K562 (cell line): Measurements from ENCODE around the gene KRTAP10-11. TPM values are rescaled to one million over a fixed set of nuclear protein-coding genes. Genes with fewer than 3 reads are reported as not detected.
A peak's percentile ranks its signal among the peaks of the same experiment; 100 is the strongest.

ENCODE experiments used
- ATAC-seq: fragments of 200-7000 bp; cut with Tn5 transposase; 3 replicates; pipeline ENCODE4 v1.9.1; 2020; ENCODE audit warnings: moderate library complexity
- BruUV-seq: library from RNA; stranded (reverse); fragments of 400-500 nt; replicated peaks from 2 replicates; lab custom pipeline; 2021; lab: Mats Ljungman, UMichigan
- CTCF ChIA-PET: fragments of 300-600 bp; formaldehyde crosslinking; extraction: SDS; loops from one replicate; lab custom pipeline; 2021; ENCODE audit warnings: low intra/inter-chr PET ratio; lab: Yijun Ruan, JAX
- POLR2A ChIA-PET: fragments of 300-600, 350-650 bp; sonication (Branson Sonifier 250); formaldehyde crosslinking; extraction: SDS; loops from one replicate; lab custom pipeline; 2021; ENCODE audit warnings: antibody characterized with exemption, inconsistent platforms; lab: Yijun Ruan, JAX
- DNase-seq, 4 experiments: peaks; one replicate each; pipeline versions ENCODE4 v3.0.0 to v3.0.0-alpha.2; 2011 to 2018; ENCODE audit warnings: low spot score in 3 of 4, mixed read lengths in 3 of 4; ENCODE audit errors: extremely low read depth in 1 of 4
- FAIRE-seq: peaks from 2 replicates; lab custom pipeline; 2011; peaks lifted over from hg19 to GRCh38; lab: Jason Lieb, UNC
- H2AFZ ChIP-seq: 2 replicates; pipeline ENCODE4 v1.6.0; 2011; ENCODE audit warnings: low read depth, low read length, control low read depth, inconsistent platforms
- H3K27ac ChIP-seq: fragments of 200-600 bp; 3 replicates; pipeline ENCODE4 v1.8.0; 2011; ENCODE audit warnings: low read depth, mild to moderate bottlenecking, control low read depth, inconsistent platforms, low read length, moderate library complexity, mixed read lengths; ENCODE audit errors: extremely low read depth
- H3K27me3 ChIP-seq, 2 experiments: fragments of 300-600 bp in 1 of 2; 2 replicates in 1 of 2; 3 replicates in 1 of 2; pipeline versions ENCODE4 v1.6.0 to v1.8.0; 2011; ENCODE audit warnings: inconsistent platforms in 2 of 2, low read length in 2 of 2, mild to moderate bottlenecking in 1 of 2, mixed read lengths in 1 of 2, moderate library complexity in 1 of 2; ENCODE audit not compliant: control insufficient read depth in 2 of 2, insufficient read depth in 2 of 2
- H3K36me3 ChIP-seq: fragments of 300-600 bp; 3 replicates; pipeline ENCODE4 v1.8.0; 2011; ENCODE audit warnings: mild to moderate bottlenecking, low read length, inconsistent platforms; ENCODE audit not compliant: control insufficient read depth, insufficient read depth
- H3K4me1 ChIP-seq, 2 experiments: fragments of 200-600 bp in 1 of 2; replicated peaks in 1 of 2; 2 replicates in 1 of 2; 3 replicates in 1 of 2; pipeline versions ENCODE4 v1.5.1 to v1.8.0; 2011; ENCODE audit warnings: inconsistent platforms in 2 of 2, low read length in 2 of 2, mild to moderate bottlenecking in 1 of 2, mixed read lengths in 1 of 2, moderate library complexity in 1 of 2; ENCODE audit not compliant: control insufficient read depth in 2 of 2, insufficient read depth in 2 of 2
- H3K4me2 ChIP-seq: 2 replicates; pipeline ENCODE4 v1.6.1; 2011; ENCODE audit warnings: low read length, control low read depth, inconsistent platforms, mixed read lengths; ENCODE audit not compliant: insufficient read depth
- H3K4me3 ChIP-seq: fragments of 200-600 bp; sonication (generic), shearing (Covaris generic); 2 replicates; pipeline ENCODE4 v1.5.1; 2016; ENCODE audit warnings: control low read depth, inconsistent platforms
- H3K79me2 ChIP-seq: fragments of 200-600 bp; 3 replicates; pipeline ENCODE4 v1.8.0; 2011; ENCODE audit warnings: low read length, inconsistent platforms; ENCODE audit not compliant: control insufficient read depth, insufficient read depth
- H3K9ac ChIP-seq, 2 experiments: 2 replicates each; pipeline versions ENCODE4 v1.6.0 to v1.6.1; 2011; ENCODE audit warnings: low read depth in 2 of 2, low read length in 2 of 2, control low read depth in 1 of 2, inconsistent platforms in 1 of 2, mild to moderate bottlenecking in 1 of 2, mixed read lengths in 1 of 2; ENCODE audit not compliant: insufficient read depth in 1 of 2
- H3K9me1 ChIP-seq: one replicate; pipeline ENCODE4 v1.6.0; 2011; ENCODE audit warnings: inconsistent platforms, mild to moderate bottlenecking, low read length, moderate library complexity; ENCODE audit not compliant: control insufficient read depth, insufficient read depth
- H3K9me3 ChIP-seq: replicated peaks from 2 replicates; pipeline ENCODE4 v1.5.1; 2011; ENCODE audit warnings: low read depth, low read length, inconsistent platforms; ENCODE audit not compliant: control insufficient read depth, insufficient read depth
- H4K20me1 ChIP-seq: replicated peaks from 2 replicates; pipeline ENCODE4 v1.6.1; 2011; ENCODE audit warnings: low read length, inconsistent platforms, mixed read lengths; ENCODE audit not compliant: control insufficient read depth, insufficient read depth
- ARID2 ChIP-seq: fragments of 450-650 bp; IDR thresholded peaks from 2 replicates; pipeline ENCODE4 v1.6.1; 2017; ENCODE audit warnings: antibody characterized with exemption, mild to moderate bottlenecking
- CBX3 ChIP-seq, 2 experiments: IDR thresholded peaks; 1 replicate in 1 of 2; 2 replicates in 1 of 2; pipeline ENCODE4 v1.6.1; 2012; ENCODE audit warnings: inconsistent platforms in 2 of 2, low read length in 2 of 2, borderline replicate concordance in 1 of 2, control low read depth in 1 of 2
- CBX5 ChIP-seq: IDR thresholded peaks from 2 replicates; pipeline ENCODE4 v1.6.1; 2014; ENCODE audit warnings: low read depth, borderline replicate concordance
- ELF1 ChIP-seq: fragments of 200-800 bp; sonication (Bioruptor generic); IDR thresholded peaks from 2 replicates; pipeline ENCODE4 v1.6.1; 2016; ENCODE audit warnings: missing genetic modification characterization, missing compliant biosample characterization
- TRIM28 ChIP-seq: fragments of 450-650 bp; IDR thresholded peaks from 2 replicates; pipeline ENCODE4 v1.6.1; 2017
- WGBS: fragments of 100-300 bp; shearing (Covaris generic); methylation state at CpG from one replicate; pipeline ENCODE4 v1.1.6; 2016; ENCODE audit warnings: low coverage, mixed read lengths; ENCODE audit not compliant: insufficient coverage; ENCODE audit errors: missing lambda C conversion rate; 5-methylcytosine and 5-hydroxymethylcytosine counted together
- in situ Hi-C: fragments of 300-500 bp; cut with MboI; formaldehyde crosslinking; loops from 4 replicates; pipeline ENCODE4 v1.15.0; 2018; ENCODE audit warnings: inconsistent platforms, mixed read lengths
- intact Hi-C: fragments of 100-400 bp; cut with micrococcal nuclease; formaldehyde crosslinking; loops from 2 replicates; pipeline ENCODE4 v1.14.2; 2022
- polyA plus RNA-seq, 8 experiments: library from polyadenylated mRNA; depleted of rRNA in 4 of 8; stranded (reverse) in 5 of 8; unstranded in 3 of 8; fragments of >200 nt; fragmentation: Nextera tagmentation in 2 of 8; fragmentation: Illumina TruSeq in 1 of 8; extraction: Ambion mirVana in 2 of 8; extraction: Trizol in 1 of 8; gene quantifications; 2 replicates each; pipeline versions ENCODE4 v1.2.1 to v1.2.3, GENCODE V29; 2011 to 2014; ENCODE audit warnings: inconsistent platforms in 1 of 8, missing spikeins in 1 of 8
- total RNA-seq, 7 experiments: library from RNA; depleted of rRNA in 6 of 7; stranded (reverse); fragments of >200 nt in 6 of 7; fragmentation: Illumina TruSeq in 2 of 7; extraction: Trizol in 2 of 7; gene quantifications; 2 replicates each; pipeline versions ENCODE4 v1.2.1 to v1.2.3, GENCODE V29; 2011 to 2021; ENCODE audit warnings: low replicate concordance in 1 of 7
- TF ChIP-seq, protein P1 (sequence below), 2 experiments: fragments of 200-800 bp in 1 of 2; sonication (Bioruptor generic) in 1 of 2; sonication (generic) in 1 of 2; formaldehyde crosslinking in 1 of 2; IDR thresholded peaks in 1 of 2; conservative IDR thresholded peaks in 1 of 2; 2 replicates each; pipeline versions ENCODE4 v1.5.0 to v1.6.1; 2016 to 2020; ENCODE audit warnings: missing compliant biosample characterization in 1 of 2, missing genetic modification characterization in 1 of 2, missing genetic modification reagents in 1 of 2

The KRTAP10-11 gene
- total and polyA plus RNA-seq, 9 of the 15 experiments (the other 6 are each of a cell fraction or from before 2014, with no cell fraction given), result not detected

DNA sequence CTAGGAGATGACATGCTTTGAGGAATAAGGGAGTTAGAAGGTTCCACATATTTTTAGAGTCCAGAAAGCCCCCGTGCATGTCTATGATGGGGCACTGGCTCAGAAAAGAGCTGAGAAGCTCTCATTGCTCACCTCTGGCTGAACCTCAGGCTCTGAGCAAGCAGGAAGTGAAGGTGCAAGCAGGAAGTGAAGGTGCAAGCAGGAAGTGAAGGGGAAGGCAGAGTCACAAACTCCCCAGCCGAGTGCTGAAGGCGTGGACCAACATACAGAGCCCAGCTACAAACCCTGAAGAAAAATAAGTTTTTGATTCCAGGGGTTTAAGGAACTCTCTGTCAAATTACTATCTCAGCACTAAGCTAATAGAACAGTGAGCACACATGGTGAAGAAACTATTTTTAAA is 27.3 kb upstream of the KRTAP10-11 start:
- TF ChIP-seq ARID2, result no peak
- TF ChIP-seq ELF1, result 0 out of 2 replicates have a peak, but pooled peaks have one; percentile 27
- Histone ChIP-seq H3K27me3 (peaks cover 14 to 33% of the 10 kb centered on the region in 2 experiments; a peak in 4 of 5 replicates), H4K20me1 (no peaks in the 10 kb centered on the region), H3K4me3 (no peak overlapping the region), H3K27ac (no peak overlapping the region), H3K9me1 (peaks cover 3% of the 10 kb centered on the region), H3K79me2 (no peaks in the 10 kb centered on the region), H3K4me2 (no peak overlapping the region), H3K4me1 (peaks cover 0 to 8% of the 10 kb centered on the region in 2 experiments; a peak in 2 of 5 replicates), H3K9ac (no peak overlapping the region), H3K9me3 (no peaks in the 10 kb centered on the region), H3K36me3 (no peaks in the 10 kb centered on the region), H2AFZ (no peak overlapping the region)
- FAIRE-seq, result no peak
- WGBS, result 0% methylated on average over 3 of the region's 3 CpGs
- CTCF ChIA-PET, result no interaction called here
- POLR2A ChIA-PET, result interaction anchor here (1.5 kb wide), 1 partner anchor 25 kb away, joined by 5 read pairs; no protein-coding TSS in a partner anchor
- no peak for DNase-seq
- no TSS peak for BruUV-seq
- intact Hi-C loops (no loop called here), in situ Hi-C loops (no loop called here)
- ATAC-seq, result no peak

GRCh38 chr21:44619886-44620285 is 26.3 kb upstream of the KRTAP10-11 start:
- H4K20me1 ChIP-seq, result no peaks in the 10 kb centered on the region
- H3K4me1 ChIP-seq, result peaks cover 0 to 4% of the 10 kb centered on the region in 2 experiments; a peak in 2 of 5 replicates
- CTCF ChIA-PET, result no interaction called here
- no peaks in the 10 kb centered on the region for H3K79me2 ChIP-seq
- no peaks in the 10 kb centered on the region for H3K36me3 ChIP-seq
- no TSS peak for BruUV-seq
- in situ Hi-C loops, result no loop called here
- FAIRE-seq, result no peak
- no peaks in the 10 kb centered on the region for H3K9me3 ChIP-seq
- DNase-seq, result no peak
- H3K27me3 ChIP-seq, result peaks cover 4 to 23% of the 10 kb centered on the region in 2 experiments; a peak in 3 of 5 replicates
- H2AFZ ChIP-seq, result no peak overlapping the region
- intact Hi-C loops, result no loop called here
- H3K9ac ChIP-seq, result no peak overlapping the region
- no peak overlapping the region for H3K27ac ChIP-seq
- under 1% methylated on average over 6 of the region's 6 CpGs for WGBS
- H3K4me2 ChIP-seq, result no peak overlapping the region
- POLR2A ChIA-PET, result interaction anchor here (1.5 kb wide), 1 partner anchor 26 kb away, joined by 5 read pairs; no protein-coding TSS in a partner anchor
- H3K4me3 ChIP-seq, result no peak overlapping the region
- no peak for ATAC-seq
- peak in 1 of 2 experiments; percentile 26; a peak in 1 of 3 replicates for TF ChIP-seq CBX3 (IDR thresholded peaks at IDR 0.05; ENCODE audit: borderline replicate concordance in 1 of 2, low read length in 2 of 2)
- peak; percentile 82; the same call in 1 of the 2 replicates for TF ChIP-seq TRIM28
- TF ChIP-seq CBX5, result peak; percentile 51; the same call in 1 of the 2 replicates
- TF ChIP-seq, protein P1, sequence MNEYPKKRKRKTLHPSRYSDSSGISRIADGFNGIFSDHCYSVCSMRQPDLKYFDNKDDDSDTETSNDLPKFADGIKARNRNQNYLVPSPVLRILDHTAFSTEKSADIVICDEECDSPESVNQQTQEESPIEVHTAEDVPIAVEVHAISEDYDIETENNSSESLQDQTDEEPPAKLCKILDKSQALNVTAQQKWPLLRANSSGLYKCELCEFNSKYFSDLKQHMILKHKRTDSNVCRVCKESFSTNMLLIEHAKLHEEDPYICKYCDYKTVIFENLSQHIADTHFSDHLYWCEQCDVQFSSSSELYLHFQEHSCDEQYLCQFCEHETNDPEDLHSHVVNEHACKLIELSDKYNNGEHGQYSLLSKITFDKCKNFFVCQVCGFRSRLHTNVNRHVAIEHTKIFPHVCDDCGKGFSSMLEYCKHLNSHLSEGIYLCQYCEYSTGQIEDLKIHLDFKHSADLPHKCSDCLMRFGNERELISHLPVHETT (CRISPR knock-in tag; conservative IDR thresholded peaks at IDR 0.05 in 1 of 2, IDR thresholded peaks at IDR 0.05 in 1 of 2), result no peak
- H3K9me1 ChIP-seq, result no peaks in the 10 kb centered on the region
